H1 (cell line): ENCODE measurements around the gene CKAP5. TPM values are rescaled to one million over a fixed set of nuclear protein-coding genes. Genes with fewer than 3 reads are reported as not detected.

Source experiments
- CTCF ChIA-PET: fragments of 300-600 bp; sonication (Branson Sonifier 250); formaldehyde crosslinking; loops from one replicate; lab custom pipeline; 2021; ENCODE audit not compliant: partially characterized antibody; lab: Charles Lee
- POLR2A ChIA-PET: fragments of 300-600 bp; sonication (Branson Sonifier 250); formaldehyde crosslinking; loops from one replicate; lab custom pipeline; 2021; ENCODE audit warnings: inconsistent platforms; ENCODE audit not compliant: partially characterized antibody; lab: Charles Lee
- DNase-seq, 2 experiments: peaks; one replicate each; pipeline versions ENCODE4 v3.0.0 to v3.0.0-alpha.2; 2010 to 2022; ENCODE audit warnings: low spot score in 2 of 2, low read depth in 1 of 2, mixed read lengths in 1 of 2
- FAIRE-seq: peaks from 2 replicates; lab custom pipeline; 2011; peaks lifted over from hg19 to GRCh38; lab: Jason Lieb, UNC
- H2AFZ ChIP-seq: 2 replicates; pipeline ENCODE4 v1.8.1; 2012; ENCODE audit warnings: low read length, inconsistent platforms
- H2AK5ac ChIP-seq: 2 replicates; pipeline ENCODE4 v1.6.1; 2013; ENCODE audit warnings: low read depth, low read length
- H2BK120ac ChIP-seq: replicated peaks from 2 replicates; pipeline ENCODE3; 2013; ENCODE audit warnings: low read depth, low read length, inconsistent platforms
- H2BK12ac ChIP-seq: 2 replicates; pipeline ENCODE4 v1.6.1; 2013; ENCODE audit warnings: low read depth, low read length
- H2BK15ac ChIP-seq: 2 replicates; pipeline ENCODE4 v1.6.1; 2013; ENCODE audit warnings: low read length
- H2BK20ac ChIP-seq: 2 replicates; pipeline ENCODE4 v1.6.1; 2013; ENCODE audit warnings: low read length
- H2BK5ac ChIP-seq: 2 replicates; pipeline ENCODE4 v1.6.1; 2013; ENCODE audit warnings: low read depth, low read length
- H3K14ac ChIP-seq: 2 replicates; pipeline ENCODE4 v1.6.1; 2013; ENCODE audit warnings: inconsistent platforms; ENCODE audit not compliant: insufficient read length
- H3K18ac ChIP-seq: 2 replicates; pipeline ENCODE4 v1.6.1; 2013; ENCODE audit warnings: low read length; ENCODE audit errors: extremely low read depth
- H3K23ac ChIP-seq: 2 replicates; pipeline ENCODE4 v1.6.1; 2013; ENCODE audit warnings: inconsistent platforms; ENCODE audit not compliant: insufficient read length
- H3K23me2 ChIP-seq: 2 replicates; pipeline ENCODE4 v1.6.1; 2013; ENCODE audit warnings: low read depth, low read length
- H3K27ac ChIP-seq: 2 replicates; pipeline ENCODE4 v1.6.1; 2011; ENCODE audit warnings: low read depth, low read length, inconsistent platforms
- H3K27me3 ChIP-seq, 4 experiments: replicated peaks in 1 of 4; 1 replicate in 1 of 4; 2 replicates in 3 of 4; pipeline versions ENCODE4 v1.6.1 to v1.8.1; 2011 to 2013; ENCODE audit warnings: low read length in 3 of 4, mild to moderate bottlenecking in 3 of 4, inconsistent platforms in 2 of 4, mixed read lengths in 2 of 4, moderate library complexity in 1 of 4; ENCODE audit not compliant: control insufficient read depth in 3 of 4, insufficient read depth in 3 of 4; ENCODE audit errors: extremely low read depth in 1 of 4
- H3K36me3 ChIP-seq, 4 experiments: 2 replicates each; pipeline versions ENCODE4 v1.6.1 to v1.8.1; 2011 to 2013; ENCODE audit warnings: mild to moderate bottlenecking in 4 of 4, low read length in 3 of 4, moderate library complexity in 2 of 4, control low read depth in 1 of 4, inconsistent platforms in 1 of 4; ENCODE audit not compliant: insufficient read depth in 4 of 4, control insufficient read depth in 2 of 4
- H3K4ac ChIP-seq: replicated peaks from 2 replicates; pipeline ENCODE3; 2013; ENCODE audit warnings: low read length, low read depth, mixed read lengths, inconsistent platforms; ENCODE audit not compliant: insufficient read length
- H3K4me1 ChIP-seq, 4 experiments: replicated peaks in 1 of 4; 1 replicate in 1 of 4; 2 replicates in 3 of 4; pipeline versions ENCODE4 v1.6.1 to v1.8.1; 2011 to 2013; ENCODE audit warnings: low read length in 3 of 4, inconsistent platforms in 2 of 4, mixed read lengths in 1 of 4; ENCODE audit not compliant: insufficient read depth in 4 of 4, control insufficient read depth in 3 of 4
- H3K4me2 ChIP-seq, 2 experiments: 2 replicates each; pipeline versions ENCODE4 v1.6.1 to v1.8.1; 2011 to 2013; ENCODE audit warnings: low read depth in 2 of 2, low read length in 2 of 2, control low read depth in 1 of 2, inconsistent platforms in 1 of 2, mild to moderate bottlenecking in 1 of 2; ENCODE audit not compliant: insufficient read depth in 1 of 2
- H3K4me3 ChIP-seq, 4 experiments: fragments of 200-600, 300-600 bp in 1 of 4; sonication (generic), shearing (Covaris generic), sonication (Bioruptor Twin) in 1 of 4; 2 replicates each; pipeline versions ENCODE4 v1.5.1 to v1.8.1; 2011 to 2016; ENCODE audit warnings: low read length in 4 of 4, low read depth in 3 of 4, control low read depth in 2 of 4, inconsistent platforms in 2 of 4, mild to moderate bottlenecking in 2 of 4, mixed read lengths in 1 of 4, moderate library complexity in 1 of 4; ENCODE audit not compliant: insufficient read depth in 2 of 4; ENCODE audit errors: extremely low read depth in 1 of 4
- H3K56ac ChIP-seq: replicated peaks from 2 replicates; pipeline ENCODE3; 2013; ENCODE audit warnings: low read depth, mild to moderate bottlenecking, mixed read lengths, low read length, inconsistent platforms; ENCODE audit not compliant: insufficient read length
- H3K79me1 ChIP-seq: 2 replicates; pipeline ENCODE4 v1.6.1; 2013; ENCODE audit warnings: low read depth, low read length, control low read depth
- H3K79me2 ChIP-seq, 2 experiments: 2 replicates each; pipeline versions ENCODE4 v1.6.1 to v1.8.1; 2012 to 2013; ENCODE audit warnings: low read length in 2 of 2, mild to moderate bottlenecking in 2 of 2, inconsistent platforms in 1 of 2; ENCODE audit not compliant: insufficient read depth in 2 of 2, control insufficient read depth in 1 of 2
- H3K9ac ChIP-seq, 4 experiments: replicated peaks in 1 of 4; 1 replicate in 1 of 4; 2 replicates in 3 of 4; pipeline versions ENCODE4 v1.6.1 to v1.8.1; 2011 to 2013; ENCODE audit warnings: low read depth in 3 of 4, low read length in 3 of 4, control low read depth in 2 of 4, mild to moderate bottlenecking in 2 of 4, moderate library complexity in 2 of 4, inconsistent platforms in 1 of 4; ENCODE audit errors: extremely low read depth in 1 of 4
- H3K9me3 ChIP-seq, 2 experiments: 2 replicates each; pipeline versions ENCODE4 v1.6.1 to v1.8.1; 2012 to 2013; ENCODE audit warnings: mild to moderate bottlenecking in 2 of 2, moderate library complexity in 2 of 2, control low read depth in 1 of 2, inconsistent platforms in 1 of 2, low read depth in 1 of 2, low read length in 1 of 2, mixed read lengths in 1 of 2; ENCODE audit not compliant: insufficient read depth in 2 of 2
- H4K20me1 ChIP-seq, 2 experiments: replicated peaks in 1 of 2; 2 replicates each; pipeline versions ENCODE3 to v1.8.1; 2011 to 2013; ENCODE audit warnings: inconsistent platforms in 2 of 2, low read length in 2 of 2, mild to moderate bottlenecking in 1 of 2; ENCODE audit not compliant: insufficient read depth in 2 of 2, control insufficient read depth in 1 of 2
- H4K5ac ChIP-seq: 2 replicates; pipeline ENCODE4 v1.6.1; 2013; ENCODE audit warnings: low read length, low read depth, mixed read lengths, inconsistent platforms; ENCODE audit not compliant: insufficient read length
- H4K8ac ChIP-seq: 2 replicates; pipeline ENCODE4 v1.8.0; 2013; ENCODE audit warnings: mild to moderate bottlenecking, moderate library complexity, low read length, inconsistent platforms; ENCODE audit not compliant: insufficient read depth; ENCODE audit errors: extremely low read depth
- H4K91ac ChIP-seq: replicated peaks from 2 replicates; pipeline ENCODE3; 2013; ENCODE audit warnings: low read length, mixed read lengths, inconsistent platforms; ENCODE audit not compliant: insufficient read length
- CTBP2 ChIP-seq: IDR thresholded peaks from 2 replicates; pipeline ENCODE4 v1.7.0; 2011; ENCODE audit warnings: borderline replicate concordance, mild to moderate bottlenecking, moderate library complexity, mixed read lengths, low read length; ENCODE audit not compliant: insufficient read depth, insufficient read length
- HDAC6 ChIP-seq: IDR thresholded peaks from one replicate; pipeline ENCODE4 v1.7.1; 2012; ENCODE audit warnings: low read depth, mild to moderate bottlenecking, inconsistent platforms, low read length, moderate library complexity
- JUN ChIP-seq: IDR thresholded peaks from 2 replicates; pipeline ENCODE4 v1.6.1; 2011; ENCODE audit warnings: low read depth, mild to moderate bottlenecking, improper control_type of control experiment, low read length
- JUND ChIP-seq: IDR thresholded peaks from 2 replicates; pipeline ENCODE4 v1.6.1; 2011; ENCODE audit warnings: mild to moderate bottlenecking, improper control_type of control experiment, low read length
- KDM4A ChIP-seq: IDR thresholded peaks from one replicate; pipeline ENCODE4 v1.7.1; 2012; ENCODE audit warnings: low read depth, mild to moderate bottlenecking, moderate library complexity, low read length, inconsistent platforms; ENCODE audit not compliant: severe bottlenecking
- RNF2 ChIP-seq: fragments of 200-900, 300-1000 bp; sonication (generic); IDR thresholded peaks from 2 replicates; pipeline ENCODE4 v1.7.1; 2016; ENCODE audit warnings: borderline replicate concordance, low read depth, mild to moderate bottlenecking, antibody characterized with exemption, low read length; ENCODE audit not compliant: poor library complexity, severe bottlenecking; ENCODE audit errors: missing control alignments
- WGBS, 2 experiments: shearing (Covaris generic) in 1 of 2; methylation state at CpG; one replicate each; pipeline versions ENCODE4 v1.1.6 to v1.1.7; 2013 to 2015; ENCODE audit warnings: low lambda C conversion rate in 2 of 2, mixed read lengths in 2 of 2, inconsistent platforms in 1 of 2, low coverage in 1 of 2, missing lambda C conversion rate in 1 of 2; ENCODE audit not compliant: insufficient replicate concordance in 2 of 2, insufficient coverage in 1 of 2, insufficient read length in 1 of 2; ENCODE audit errors: extremely low coverage in 1 of 2, missing lambda C conversion rate in 1 of 2; 5-methylcytosine and 5-hydroxymethylcytosine counted together
- polyA plus RNA-seq, 7 experiments: library from polyadenylated mRNA; depleted of rRNA in 3 of 7; stranded (reverse) in 5 of 7; unstranded in 2 of 7; fragments of >200 nt in 5 of 7; fragments of 200-250 nt in 2 of 7; gene quantifications; 1 replicate in 5 of 7; 2 replicates in 1 of 7; 4 replicates in 1 of 7; pipeline versions ENCODE4 v1.2.1 to v1.2.3, GENCODE V29; 2011 to 2013; ENCODE audit warnings: missing spikeins in 2 of 7, mixed read lengths in 2 of 7
- total RNA-seq: library from RNA; stranded (reverse); fragmentation: NEBNext Ultra II Directional; extraction: Animal tissue kit (Norgen Biotek cat#: 25700); gene quantifications from 2 replicates; pipeline ENCODE4 v1.2.1, GENCODE V29; 2021

Gene CKAP5
- total and polyA plus RNA-seq, 2 of the 8 experiments (the other 6 are each of a cell fraction or from before 2014, with no cell fraction given), result 64.8 to 185 TPM

GRCh38 chr11:46849631-46850030 lies 3.6 kb upstream of the CKAP5 start:
- Histone ChIP-seq H3K23me2 (peaks cover 9% of the 10 kb centered on the region), H2BK12ac (no peak overlapping the region), H3K9me3 (peaks cover 3 to 4% of the 10 kb centered on the region in 2 experiments; a peak in 1 of 4 replicates), H3K4me1 (peaks cover 0 to 2% (median 0%) of the 10 kb centered on the region in 4 experiments; a peak in 1 of 7 replicates), H4K5ac (no peak overlapping the region), H4K20me1 (no peaks in the 10 kb centered on the region), H3K4me3 (no peak overlapping the region), H2AFZ (no peak overlapping the region), H3K79me1 (no peaks in the 10 kb centered on the region), H3K4ac (no peak overlapping the region), H4K91ac (no peak overlapping the region), H3K9ac (no peak overlapping the region), H2BK120ac (no peak overlapping the region), H4K8ac (no peak overlapping the region), H2BK20ac (no peak overlapping the region), H3K23ac (no peak overlapping the region), H3K14ac (no peak overlapping the region), H3K27me3 (no peaks in the 10 kb centered on the region; a peak in 1 of 7 replicates), H3K4me2 (no peak overlapping the region), H2BK15ac (no peak overlapping the region), H2BK5ac (no peak overlapping the region), H3K79me2 (peaks cover 4 to 10% of the 10 kb centered on the region in 2 experiments; a peak in 3 of 4 replicates), H3K36me3 (peaks cover 0 to 3% (median 0%) of the 10 kb centered on the region in 4 experiments; a peak in 2 of 8 replicates), H2AK5ac (no peak overlapping the region), H3K18ac (no peak overlapping the region), H3K56ac (no peak overlapping the region), H3K27ac (no peak overlapping the region)
- DNase-seq (no peak), FAIRE-seq (no peak)
- TF ChIP-seq JUND, result no peak
- no peak for TF ChIP-seq CTBP2
- TF ChIP-seq KDM4A, result no peak
- no peak for TF ChIP-seq JUN
- no peak for TF ChIP-seq HDAC6
- no peak for TF ChIP-seq RNF2
- ChIA-PET CTCF (interaction anchor here (0.8 kb wide), 1 partner anchor 461 kb away, joined by 3 read pairs; no protein-coding TSS in a partner anchor), POLR2A (interaction anchor here (1.7 to 1.8 kb wide), 2 partner anchors 10 to 16 kb away, joined by 3 to 4 read pairs; no protein-coding TSS in a partner anchor)
- 92% methylated on average over 1 of the region's 1 CpG; no CpG with 5 or more reads in 1 of the 2 experiments for WGBS, 2 experiments
